Putamen (tissue), 1 donor: ENCODE results near the gene ERICH2.
"Not testable (repeated sequence)": the region's sequence is repeated elsewhere in the genome, so short reads cannot be mapped to it uniquely, and the experiment has no call there.

Experiments used
- DNase-seq: peaks from one replicate; pipeline ENCODE4 v3.0.0-alpha.2; 2016; ENCODE audit warnings: low spot score

The ERICH2 gene

DNA sequence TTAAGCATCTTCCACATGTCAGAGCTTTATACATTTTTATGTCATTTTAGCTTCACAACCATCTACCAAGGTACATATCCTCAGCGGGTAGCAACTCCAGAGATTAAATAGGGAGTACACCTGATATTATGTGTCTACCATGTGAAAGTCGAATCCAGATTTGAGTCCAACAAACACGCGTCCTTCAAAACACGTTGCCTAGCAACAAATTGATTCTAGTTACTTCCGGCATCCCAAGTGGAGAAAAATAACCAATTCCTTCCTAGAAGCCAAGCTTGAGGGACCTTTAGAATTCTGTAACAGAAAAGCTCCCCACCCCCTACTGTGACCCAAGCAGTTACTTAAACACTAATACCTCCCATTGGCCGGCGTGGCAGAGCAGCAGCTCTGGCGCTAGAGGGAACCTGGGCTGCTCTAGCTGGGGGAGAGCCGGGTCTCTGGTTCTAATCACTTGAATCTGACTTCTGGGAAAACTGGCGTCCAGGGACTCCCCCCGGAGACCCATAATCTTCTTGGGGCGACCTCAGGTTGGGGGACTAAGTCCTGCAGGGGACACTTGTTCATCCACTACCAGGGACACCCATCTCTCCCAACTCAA, at the start of gene ERICH2:
Gene ERICH2 (plus strand): TSS at position 371 of the 598 bp plus-strand sequence. CDS start 304 bp downstream, outside the sequence.
- peak; percentile 27 for DNase-seq

DNA sequence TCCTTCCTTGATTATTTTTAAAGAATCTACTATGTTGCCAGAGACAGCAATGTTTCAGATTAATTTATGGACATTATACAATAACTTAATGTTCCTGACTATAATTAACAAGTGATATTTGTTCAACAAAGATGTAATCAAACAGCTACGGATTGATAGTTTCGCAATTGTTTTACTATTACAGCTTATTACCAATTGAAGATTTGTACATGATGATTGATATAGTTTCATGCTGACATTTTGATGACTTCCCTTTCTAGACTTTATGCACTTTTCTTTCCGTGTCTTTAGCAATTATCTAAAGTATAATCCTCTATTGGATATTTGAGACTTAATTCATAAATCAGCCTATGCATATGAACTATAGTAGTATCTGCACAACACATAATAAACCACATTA, 48.5 kb upstream of the ERICH2 start:
- no peak for DNase-seq

DNA sequence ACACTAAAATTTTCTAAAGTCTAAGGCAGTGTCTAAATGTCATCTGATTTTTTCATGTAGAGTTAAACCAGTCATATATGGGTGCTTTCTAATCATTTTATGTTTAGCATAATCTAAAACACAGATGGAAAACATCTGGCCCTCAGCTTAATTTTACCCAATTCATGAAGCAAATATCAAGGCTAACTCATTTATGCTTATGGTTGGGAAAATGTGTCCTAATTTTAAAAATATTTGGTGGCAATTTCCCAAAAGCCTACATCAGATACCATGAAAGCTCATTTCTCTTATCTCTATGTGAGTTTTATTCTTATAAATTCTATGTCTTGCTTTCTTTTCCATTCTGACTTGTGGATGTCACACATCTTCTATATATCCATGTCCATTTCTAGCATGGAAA, 47.9 kb upstream of the ERICH2 start:
- no peak for DNase-seq

- no peak for DNase-seq
Observed at GRCh38 chr2:170723446-170723958, 46.7 kb upstream of the ERICH2 start.

DNA sequence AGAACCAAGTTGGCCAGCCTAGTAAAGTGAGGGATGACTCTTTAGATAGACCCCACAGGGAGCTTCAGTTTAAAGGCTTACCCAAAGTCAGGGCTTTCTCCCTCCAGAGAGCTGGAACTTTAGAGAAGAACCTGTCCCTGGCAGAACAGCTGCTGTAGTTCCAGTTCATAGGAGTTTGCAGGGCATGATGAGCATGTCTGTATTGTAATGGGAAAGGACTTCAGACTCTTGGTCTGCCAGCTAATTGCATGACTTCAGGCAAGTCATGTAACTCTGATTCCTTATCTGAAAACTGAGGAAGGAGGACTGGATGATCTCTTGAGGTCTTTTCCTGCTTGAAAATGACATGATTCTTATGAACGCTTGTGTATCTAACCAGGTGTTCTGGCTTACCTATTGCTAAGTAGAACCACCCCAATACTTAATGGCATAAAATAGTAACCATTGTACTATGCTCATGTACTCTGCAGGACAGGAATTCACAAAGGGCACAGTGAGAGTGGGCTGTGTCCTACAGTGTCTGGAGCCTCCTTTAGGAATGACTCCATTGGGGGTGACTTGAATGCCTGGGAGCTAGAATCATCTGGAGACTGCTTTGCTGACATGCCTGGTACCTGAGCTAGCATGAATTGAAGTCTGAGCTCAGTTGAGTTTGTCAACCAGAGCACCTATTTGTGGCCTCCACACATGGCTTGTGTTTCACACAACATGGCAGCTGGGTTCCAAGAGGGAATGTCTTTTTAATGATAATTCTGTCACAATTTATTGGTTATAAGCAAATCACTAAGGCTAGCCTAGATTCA, 36.2 kb upstream of the ERICH2 start:
- no peak for DNase-seq

GRCh38 chr2:170734601-170735000, 35.6 kb upstream of the ERICH2 start:
- not testable (repeated sequence) for DNase-seq

DNA sequence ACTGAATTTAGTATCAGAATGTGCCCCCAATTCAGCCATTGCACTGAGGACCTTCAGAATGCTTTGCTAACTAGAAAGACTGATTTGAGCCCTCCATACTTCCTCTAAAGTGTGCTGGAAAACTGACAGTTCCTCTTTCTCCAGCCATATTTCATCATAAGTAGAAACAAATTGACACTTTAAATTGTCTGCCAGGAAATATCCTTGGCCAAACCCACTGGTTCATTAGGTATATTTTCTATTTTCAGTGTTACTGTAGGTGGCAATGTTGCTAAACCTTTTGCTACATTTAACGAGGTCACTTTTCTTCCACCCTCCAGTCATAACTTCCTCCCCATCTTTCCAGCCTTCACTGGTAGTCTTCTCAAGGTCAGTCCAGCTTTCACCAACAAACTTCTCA, 33.5 kb upstream of the ERICH2 start:
- no peak for DNase-seq

DNA sequence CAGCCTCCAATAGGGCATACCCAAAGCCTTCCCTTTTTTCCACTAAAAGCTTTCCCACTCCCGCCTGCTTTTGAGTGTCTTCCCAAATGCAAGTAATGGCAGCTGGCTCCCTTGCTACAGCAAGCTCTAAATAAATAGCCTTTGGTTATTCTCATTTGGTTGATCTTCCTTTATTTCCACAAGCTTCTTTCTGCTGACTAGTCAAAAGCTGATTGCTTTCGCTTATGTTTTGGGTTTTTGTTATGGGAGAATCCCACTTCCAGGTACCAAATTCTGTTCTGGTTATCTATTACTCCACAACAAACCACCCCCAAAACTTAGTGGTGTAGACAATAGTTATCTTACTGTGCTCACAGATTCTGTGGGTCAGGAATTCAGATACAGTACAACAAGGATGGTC, 32.8 kb upstream of the ERICH2 start:
- no peak for DNase-seq

DNA sequence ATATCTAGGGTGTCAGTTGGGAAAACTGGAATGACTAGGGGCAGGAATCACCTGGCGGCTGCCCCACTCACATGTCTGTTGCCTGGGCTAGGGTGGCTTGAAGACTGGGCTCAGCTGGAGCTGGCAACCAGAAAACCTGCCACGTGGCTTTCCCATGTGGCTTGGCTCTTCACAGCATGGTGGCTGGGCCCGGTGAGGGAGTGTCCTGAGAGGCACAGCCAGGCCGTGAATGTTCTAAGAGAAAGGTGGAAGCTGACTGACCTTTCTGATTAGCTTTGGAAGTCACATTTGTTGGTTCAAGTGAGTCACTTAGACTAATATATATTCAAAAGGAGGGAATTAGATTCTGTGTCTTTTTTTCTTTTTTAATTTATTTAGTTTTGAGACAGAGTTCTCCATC, 32.4 kb upstream of the ERICH2 start:
- no peak for DNase-seq

GRCh38 chr2:170739048-170739447, 31.1 kb upstream of the ERICH2 start:
- DNase-seq = no peak

DNA sequence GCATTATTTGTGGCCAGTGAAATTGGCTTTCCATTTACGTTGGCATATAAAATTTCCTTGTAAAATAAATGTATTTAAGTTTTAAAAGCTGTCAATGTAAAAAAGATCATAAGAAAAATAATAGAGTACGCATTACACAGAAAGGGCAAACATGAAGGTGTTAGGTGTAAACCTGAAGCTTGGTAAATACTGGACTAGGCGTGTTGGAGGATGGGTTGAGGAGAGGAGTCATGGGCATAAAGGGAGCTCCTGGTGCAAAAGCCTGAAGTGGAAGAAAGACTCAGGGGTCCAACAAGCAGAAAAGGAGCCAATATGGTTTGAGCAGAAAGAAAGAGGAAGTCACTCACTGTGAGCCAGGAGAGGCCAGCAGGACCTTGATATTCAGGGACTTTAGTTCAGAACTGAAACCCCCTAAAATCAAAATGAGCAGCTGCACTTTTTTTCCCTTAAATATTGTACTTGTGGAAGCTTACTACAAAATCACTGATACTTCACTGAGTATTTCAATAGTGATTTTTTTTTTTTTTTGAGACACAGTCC, 30.6 kb upstream of the ERICH2 start:
- DNase-seq = no peak

DNA sequence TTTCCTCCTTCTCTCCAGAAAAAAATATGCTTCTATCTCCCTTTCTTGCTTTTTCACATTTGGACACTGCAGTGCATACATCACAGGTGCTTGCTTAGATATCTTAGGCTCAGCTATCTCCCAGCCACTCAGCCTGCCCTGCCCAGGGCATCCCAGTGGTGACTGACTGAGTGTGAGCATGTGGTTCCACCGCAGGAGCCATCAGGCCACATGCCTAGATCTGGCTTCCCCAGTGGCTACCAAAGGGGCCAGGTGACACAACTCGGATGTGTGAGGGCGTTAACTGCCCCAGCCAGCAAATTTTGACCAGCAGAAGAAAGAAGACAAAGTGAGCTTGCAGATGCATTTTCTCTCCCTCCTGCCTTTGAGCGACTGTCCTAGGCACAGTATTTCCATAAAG, 29.5 kb upstream of the ERICH2 start:
- DNase-seq = no peak

DNA sequence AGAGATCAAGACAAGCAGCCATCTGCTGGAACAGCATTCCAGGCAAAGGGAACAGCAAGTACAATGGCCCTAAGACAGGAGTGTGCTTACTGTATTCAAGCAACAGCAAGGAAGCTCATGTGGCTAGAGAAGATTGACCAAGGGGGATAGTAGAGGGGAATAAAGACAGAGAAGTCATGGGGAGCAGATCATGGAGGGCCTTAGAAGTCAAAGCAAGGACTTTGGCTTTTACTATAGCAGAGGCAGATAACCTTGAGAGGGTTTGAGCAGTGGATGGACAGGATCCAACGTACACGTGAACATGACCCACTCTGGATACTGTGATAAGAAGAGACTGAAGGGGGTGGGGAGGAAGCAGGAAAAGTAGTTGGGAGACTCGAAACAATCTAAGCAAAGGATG, 28.2 kb upstream of the ERICH2 start:
- no peak for DNase-seq

- no peak for DNase-seq
Observed at GRCh38 chr2:170742896-170743529, 27.2 kb upstream of the ERICH2 start.

- no peak for DNase-seq
Observed at GRCh38 chr2:170743530-170744239, 26.5 kb upstream of the ERICH2 start.

DNA sequence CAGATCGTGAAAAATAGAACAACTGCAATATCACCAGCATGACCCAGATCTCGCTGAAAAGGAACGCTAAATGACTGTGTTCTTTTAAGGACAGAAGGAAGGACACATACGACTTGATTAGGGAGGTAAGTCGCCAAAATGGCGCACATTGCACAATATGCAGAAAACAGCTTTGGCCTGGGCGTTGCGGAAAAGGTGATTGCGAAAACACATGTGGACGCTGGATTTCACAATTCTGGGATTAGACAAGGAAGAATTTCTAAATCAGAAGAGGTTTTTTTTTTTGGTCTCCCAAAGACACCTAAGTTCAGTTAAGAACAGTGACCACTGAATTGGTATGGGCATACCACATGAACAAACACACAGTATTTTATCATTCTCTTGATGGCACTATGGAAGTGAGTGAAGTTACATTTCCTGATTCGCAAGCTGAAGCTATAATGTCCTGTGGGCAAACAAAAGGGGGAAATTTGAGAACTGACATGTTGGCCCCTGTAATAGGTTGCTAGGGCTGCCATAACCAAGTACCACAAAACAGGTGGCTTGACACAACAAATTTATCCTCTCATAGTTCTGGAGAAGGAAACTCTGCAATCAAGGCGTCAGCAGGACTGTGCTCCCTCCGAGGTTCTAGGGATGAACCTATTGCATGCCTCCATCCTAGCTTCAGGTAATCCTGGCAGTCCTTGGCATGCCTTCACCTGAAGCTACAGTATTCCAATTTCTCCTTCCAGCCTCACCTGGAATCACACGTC, 25.8 kb upstream of the ERICH2 start:
- no peak for DNase-seq

DNA sequence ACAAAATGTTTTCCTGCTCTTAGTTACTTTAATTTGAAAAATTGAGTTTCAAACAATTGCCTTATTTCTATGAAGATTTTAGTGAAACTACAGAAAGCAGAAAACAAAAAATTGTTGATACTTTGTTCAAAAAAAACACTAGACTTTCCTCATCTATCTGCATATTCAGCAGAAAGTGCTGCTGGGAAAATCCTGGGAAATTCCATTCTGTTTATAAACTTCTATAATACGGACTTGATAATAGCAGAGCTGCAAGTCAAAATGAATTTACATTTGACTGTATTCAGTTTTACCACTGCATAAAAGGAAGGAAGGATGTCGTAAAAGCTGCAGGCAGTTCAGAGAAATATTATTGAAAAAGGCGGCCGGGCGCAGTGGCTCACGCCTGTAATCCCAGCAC, 24.9 kb upstream of the ERICH2 start:
- DNase-seq = no peak

DNA sequence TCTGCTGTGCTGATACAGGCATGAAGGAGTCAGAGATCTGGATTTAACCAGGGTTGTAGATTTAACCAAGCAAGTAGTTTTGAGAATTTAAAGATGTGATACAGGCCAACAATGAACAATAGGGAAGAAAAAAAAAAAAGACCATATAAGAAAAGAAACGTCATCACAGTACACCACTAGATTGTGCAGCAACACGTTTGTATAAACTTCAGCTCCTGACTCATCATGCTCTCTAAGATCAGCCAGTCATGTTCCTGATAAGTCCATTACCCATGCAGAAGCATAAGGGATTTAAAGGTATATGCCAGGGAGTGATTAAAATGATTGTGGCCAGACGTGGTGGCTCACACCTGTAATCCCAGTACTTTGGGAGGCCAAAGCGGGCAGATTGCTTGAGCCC, 22.3 kb upstream of the ERICH2 start:
- DNase-seq = no peak

GRCh38 chr2:170751555-170751954, 18.6 kb upstream of the ERICH2 start:
- not testable (repeated sequence) for DNase-seq

GRCh38 chr2:170761572-170761971, 8.6 kb upstream of the ERICH2 start:
- DNase-seq = no peak

DNA sequence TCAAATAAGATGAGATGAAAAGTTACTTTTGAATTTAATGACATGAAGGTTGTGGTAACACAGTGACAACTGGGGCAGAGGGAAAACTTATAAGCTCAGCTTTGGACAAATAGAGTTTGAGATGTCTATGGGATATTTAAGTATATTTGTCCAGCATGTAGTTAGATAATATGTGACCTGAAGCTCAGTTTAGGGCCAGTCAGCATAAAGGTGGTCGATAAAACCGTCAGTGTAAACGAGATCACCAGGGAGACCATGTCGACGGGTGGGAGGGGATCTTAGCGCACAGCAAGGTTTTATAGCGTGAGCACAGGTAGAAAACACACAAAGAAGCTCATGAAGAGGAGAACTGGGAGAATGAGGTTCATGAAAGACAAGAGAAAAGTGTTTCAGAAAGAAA, 7.4 kb upstream of the ERICH2 start:
- DNase-seq = no peak
